ENCODE data around the gene SCGB3A1. TPM values are rescaled to one million over a fixed set of nuclear protein-coding genes. Genes with fewer than 3 reads are reported as not detected.

Gene SCGB3A1
- total and polyA plus RNA-seq, 10 donors: 1.7 to 12.1 (median 7.1) TPM; not detected in 1

DNA sequence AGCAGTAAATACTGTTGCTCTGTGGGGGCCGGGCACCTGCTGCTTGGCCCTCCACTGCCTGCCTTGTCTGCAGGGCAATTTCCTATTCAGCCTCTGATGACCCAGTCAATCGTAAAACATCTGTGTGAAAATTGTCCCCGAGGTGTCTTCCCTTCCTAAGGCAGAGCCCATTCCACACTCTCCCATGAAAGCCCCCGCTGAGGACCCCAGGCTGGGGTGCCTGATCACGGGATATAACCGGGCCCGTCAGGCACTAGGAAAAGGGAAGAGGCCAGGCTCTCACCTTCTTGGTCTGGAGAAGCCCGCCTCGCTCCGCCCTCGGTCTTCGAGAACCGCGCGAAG, 27.2 kb upstream of the SCGB3A1 start:
- Histone ChIP-seq H3K27ac (no peak overlapping the region), H3K4me3 (peak overlapping the region in 3 of 8 donors; percentile 12 to 55 (median 13)), H3K36me3 (peaks cover 0 to 48% (median 7%) of the 10 kb centered on the region in 6 donors), H3K9me3 (no peaks in the 10 kb centered on the region), H3K4me1 (peaks cover 0 to 15% (median 7%) of the 10 kb centered on the region in 6 donors), H3K27me3 (replicated peaks in 1 of 7) (peaks cover 0 to 27% (median 0%) of the 10 kb centered on the region in 7 donors)
- no peak for TF ChIP-seq CTCF (IDR thresholded peaks at IDR 0.05 in 8 of 11, conservative IDR thresholded peaks at IDR 0.05 in 3 of 11)
- no peak for DNase-seq
- 41 to 66% (median 61%) methylated on average over 4 to 15 of the region's 15 CpGs for WGBS, 5 donors
- intact Hi-C loops (cut with DNase I; ENCODE audit: low total_unique reads): no loop called here

DNA sequence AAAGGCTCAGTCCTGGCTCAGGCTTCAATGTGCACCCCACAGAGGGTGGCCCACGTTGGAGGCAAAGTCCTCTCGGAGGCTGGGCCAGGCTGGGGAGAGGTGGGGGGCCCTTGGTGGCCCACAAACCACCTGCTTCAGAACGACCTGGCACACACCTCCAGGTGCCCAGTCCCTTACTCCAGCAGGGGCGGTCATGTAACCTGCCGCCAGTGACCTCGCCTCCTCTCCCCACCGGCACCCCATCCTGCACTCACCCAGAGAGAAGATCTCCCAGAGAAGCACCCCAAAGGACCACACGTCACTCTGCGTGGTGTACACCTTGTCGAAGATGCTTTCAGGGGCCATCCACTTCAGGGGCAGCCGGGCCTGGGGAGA, 22.5 kb upstream of the SCGB3A1 start:
- TF ChIP-seq POLR2AphosphoS5 (IDR thresholded peaks at IDR 0.05): no peak
- no peak for TF ChIP-seq POLR2A (IDR thresholded peaks at IDR 0.05)
- no peak for TF ChIP-seq CTCF (IDR thresholded peaks at IDR 0.05 in 8 of 11, conservative IDR thresholded peaks at IDR 0.05 in 3 of 11)
- no peak overlapping the region for H3K27ac ChIP-seq
- no peak for DNase-seq
- no peaks in the 10 kb centered on the region for H3K9me3 ChIP-seq
- H3K27me3 ChIP-seq (replicated peaks in 1 of 7): peaks cover 0 to 12% (median 0%) of the 10 kb centered on the region in 7 donors
- WGBS, 5 donors: 75 to 90% (median 86%) methylated on average over 9 to 11 of the region's 11 CpGs
- peaks cover 0 to 47% (median 7%) of the 10 kb centered on the region in 6 donors for H3K36me3 ChIP-seq
- peaks cover 0 to 5% (median 1%) of the 10 kb centered on the region in 6 donors for H3K4me1 ChIP-seq
- no peak overlapping the region for H3K4me3 ChIP-seq
- intact Hi-C loops (cut with DNase I; ENCODE audit: low total_unique reads): no loop called here

DNA sequence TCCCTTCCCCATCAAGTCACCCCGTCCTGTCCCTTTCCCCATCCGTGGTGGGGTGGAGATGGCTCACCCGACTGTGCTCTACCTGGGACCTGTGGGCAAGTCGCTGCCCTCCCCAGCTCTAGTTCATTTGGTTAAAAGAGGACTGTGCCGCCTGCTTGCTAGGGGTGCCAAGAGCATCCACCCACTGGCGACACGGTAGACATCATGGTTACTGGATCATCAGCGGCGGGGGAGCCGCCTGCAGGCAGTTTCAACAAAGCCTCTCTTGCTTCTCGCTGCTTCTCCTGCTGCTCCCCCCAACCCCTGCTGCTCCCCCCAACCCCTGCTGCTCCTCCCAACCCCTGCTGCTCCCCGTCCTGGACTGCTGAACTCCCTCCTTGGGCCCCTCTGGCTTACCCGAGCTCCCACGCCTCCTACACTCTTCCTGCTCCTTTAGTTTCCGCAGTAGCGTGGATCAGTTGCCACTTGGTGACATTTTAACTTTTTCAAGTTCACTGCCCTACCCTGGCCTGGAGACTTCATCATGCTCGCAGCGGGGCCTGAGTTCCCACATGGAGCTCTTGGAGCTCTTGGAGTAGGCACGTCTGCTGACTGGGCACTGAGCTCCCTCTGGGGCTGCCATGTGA, 22.0 kb upstream of the SCGB3A1 start:
- TF ChIP-seq POLR2A (IDR thresholded peaks at IDR 0.05) (no peak), POLR2AphosphoS5 (IDR thresholded peaks at IDR 0.05) (no peak), CTCF (IDR thresholded peaks at IDR 0.05 in 8 of 11, conservative IDR thresholded peaks at IDR 0.05 in 3 of 11) (no peak)
- DNase-seq: no peak
- Histone ChIP-seq H3K27me3 (replicated peaks in 1 of 7) (peaks cover 0 to 10% (median 0%) of the 10 kb centered on the region in 7 donors), H3K4me1 (no peaks in the 10 kb centered on the region), H3K36me3 (peaks cover 0 to 47% (median 5%) of the 10 kb centered on the region in 6 donors), H3K4me3 (no peak overlapping the region), H3K9me3 (no peaks in the 10 kb centered on the region), H3K27ac (no peak overlapping the region)
- 77 to 85% (median 83%) methylated on average over 18 to 19 of the region's 19 CpGs for WGBS, 5 donors
- intact Hi-C loops (cut with DNase I; ENCODE audit: low total_unique reads): no loop called here

DNA sequence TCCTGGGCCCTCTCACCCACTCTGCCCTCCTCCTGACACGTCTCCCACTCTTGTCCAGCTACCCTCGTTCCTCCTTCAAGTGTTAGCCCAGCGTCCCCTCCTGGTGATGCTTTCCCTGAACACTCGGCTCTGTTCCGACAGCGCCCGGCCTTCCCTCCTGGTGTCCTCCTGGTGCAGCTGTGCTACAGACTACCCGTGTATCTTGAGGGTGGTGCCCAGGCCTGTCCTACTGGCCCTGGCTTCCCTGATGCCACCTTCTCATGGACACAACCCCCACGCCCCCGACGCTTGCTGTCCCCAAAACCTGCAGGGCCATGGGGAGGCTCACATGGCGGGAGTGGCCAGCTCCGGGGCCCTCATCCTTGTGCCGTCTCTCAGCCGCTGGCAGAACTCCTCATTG, 21.4 kb upstream of the SCGB3A1 start:
- intact Hi-C loops (cut with DNase I; ENCODE audit: low total_unique reads): no loop called here
- no peaks in the 10 kb centered on the region for H3K9me3 ChIP-seq
- no peak for TF ChIP-seq CTCF (IDR thresholded peaks at IDR 0.05 in 8 of 11, conservative IDR thresholded peaks at IDR 0.05 in 3 of 11)
- TF ChIP-seq POLR2A (IDR thresholded peaks at IDR 0.05): no peak
- TF ChIP-seq POLR2AphosphoS5 (IDR thresholded peaks at IDR 0.05): no peak
- DNase-seq: no peak
- peaks cover 0 to 47% (median 5%) of the 10 kb centered on the region in 6 donors for H3K36me3 ChIP-seq
- no peak overlapping the region for H3K27ac ChIP-seq
- 85 to 94% (median 90%) methylated on average over 8 to 15 of the region's 15 CpGs for WGBS, 5 donors
- no peak overlapping the region for H3K4me3 ChIP-seq
- H3K4me1 ChIP-seq: no peaks in the 10 kb centered on the region
- H3K27me3 ChIP-seq (replicated peaks in 1 of 7): peaks cover 0 to 9% (median 0%) of the 10 kb centered on the region in 7 donors
